ENCODE measurements around the gene STX1A.
"Not testable (repeated sequence)": the region's sequence is repeated elsewhere in the genome, so short reads cannot be mapped to it uniquely, and the experiment has no call there.

The STX1A gene

GRCh38 chr7:73676062-73676461 lies 43.4 kb downstream of the STX1A start:
- H3K36me3 Mint-ChIP-seq (ENCODE audit: low read depth): peaks cover 30% of the 10 kb centered on the region
- H3K27ac Mint-ChIP-seq; intact Hi-C loops (cut with micrococcal nuclease); H3K4me3 Mint-ChIP-seq; H3K9me3 Mint-ChIP-seq: not testable (repeated sequence)
- peaks cover 15% of the 10 kb centered on the region for H3K4me1 Mint-ChIP-seq (ENCODE audit: low read depth)
- peaks cover 33% of the 10 kb centered on the region for H3K27me3 Mint-ChIP-seq

GRCh38 chr7:73674468-73675124 lies 44.9 kb downstream of the STX1A start:
- intact Hi-C loops (cut with micrococcal nuclease): no loop called here
- Mint-ChIP-seq H3K4me3 (no peak overlapping the region), H3K4me1 (ENCODE audit: low read depth) (peaks cover 7% of the 10 kb centered on the region), H3K27me3 (peaks cover 47% of the 10 kb centered on the region), H3K27ac (no peak overlapping the region), H3K36me3 (ENCODE audit: low read depth) (peaks cover 22% of the 10 kb centered on the region), H3K9me3 (no peaks in the 10 kb centered on the region)

GRCh38 chr7:73671857-73672445 lies 47.5 kb downstream of the STX1A start:
- Mint-ChIP-seq H3K27ac (no peak overlapping the region), H3K9me3 (no peaks in the 10 kb centered on the region), H3K27me3 (peaks cover 62% of the 10 kb centered on the region), H3K4me1 (ENCODE audit: low read depth) (peaks cover 17% of the 10 kb centered on the region), H3K36me3 (ENCODE audit: low read depth) (no peaks in the 10 kb centered on the region), H3K4me3 (no peak overlapping the region)
- intact Hi-C loops (cut with micrococcal nuclease): no loop called here

- H3K36me3 Mint-ChIP-seq (ENCODE audit: low read depth): no peaks in the 10 kb centered on the region
- peaks cover 17% of the 10 kb centered on the region for H3K4me1 Mint-ChIP-seq (ENCODE audit: low read depth)
- H3K27me3 Mint-ChIP-seq: peaks cover 66% of the 10 kb centered on the region
- no peak overlapping the region for H3K27ac Mint-ChIP-seq
- no peaks in the 10 kb centered on the region for H3K9me3 Mint-ChIP-seq
- intact Hi-C loops (cut with micrococcal nuclease): no loop called here
- H3K4me3 Mint-ChIP-seq: no peak overlapping the region
These were observed 48.2 kb downstream of the STX1A start for GRCh38 chr7:73671322-73671661.

GRCh38 chr7:73669858-73670385 lies 49.5 kb downstream of the STX1A start:
- H3K27me3 Mint-ChIP-seq: peaks cover 76% of the 10 kb centered on the region
- H3K4me1 Mint-ChIP-seq (ENCODE audit: low read depth): peaks cover 22% of the 10 kb centered on the region
- no peaks in the 10 kb centered on the region for H3K36me3 Mint-ChIP-seq (ENCODE audit: low read depth)
- no peak overlapping the region for H3K4me3 Mint-ChIP-seq
- H3K9me3 Mint-ChIP-seq: no peaks in the 10 kb centered on the region
- H3K27ac Mint-ChIP-seq: no peak overlapping the region
- intact Hi-C loops (cut with micrococcal nuclease): loop anchor here (5.0 kb wide), 2 partner anchors 47 to 63 kb away; partner anchors contain the start of gene STX1A

GRCh38 chr7:73669288-73669701 lies 50.2 kb downstream of the STX1A start:
- H3K4me3 Mint-ChIP-seq: no peak overlapping the region
- no peak overlapping the region for H3K27ac Mint-ChIP-seq
- no peaks in the 10 kb centered on the region for H3K36me3 Mint-ChIP-seq (ENCODE audit: low read depth)
- H3K27me3 Mint-ChIP-seq: peaks cover 79% of the 10 kb centered on the region
- intact Hi-C loops (cut with micrococcal nuclease): loop anchor here (5.0 kb wide), 2 partner anchors 48 to 62 kb away; partner anchors contain the start of gene STX1A
- H3K9me3 Mint-ChIP-seq: no peaks in the 10 kb centered on the region
- peaks cover 22% of the 10 kb centered on the region for H3K4me1 Mint-ChIP-seq (ENCODE audit: low read depth)

- intact Hi-C loops (cut with micrococcal nuclease): loop anchor here (5.0 kb wide), 2 partner anchors 48 to 62 kb away; partner anchors contain the start of gene STX1A
- no peaks in the 10 kb centered on the region for H3K36me3 Mint-ChIP-seq (ENCODE audit: low read depth)
- H3K27ac Mint-ChIP-seq: no peak overlapping the region
These were observed 50.6 kb downstream of the STX1A start for GRCh38 chr7:73668886-73669230.

GRCh38 chr7:73668103-73668885 lies 51.2 kb downstream of the STX1A start:
- Mint-ChIP-seq H3K9me3 (peaks cover 4% of the 10 kb centered on the region), H3K27me3 (peaks cover 82% of the 10 kb centered on the region), H3K4me3 (no peak overlapping the region), H3K27ac (no peak overlapping the region), H3K36me3 (ENCODE audit: low read depth) (no peaks in the 10 kb centered on the region), H3K4me1 (ENCODE audit: low read depth) (peaks cover 22% of the 10 kb centered on the region)
- intact Hi-C loops (cut with micrococcal nuclease): loop anchor here (5.0 kb wide), 2 partner anchors 49 to 61 kb away; partner anchors contain the start of gene STX1A

More at GRCh38 chr7:73668886-73669230, 50.6 kb downstream of the STX1A start:
- Mint-ChIP-seq H3K4me1 (ENCODE audit: low read depth) (peaks cover 22% of the 10 kb centered on the region), H3K4me3 (no peak overlapping the region), H3K9me3 (no peaks in the 10 kb centered on the region), H3K27me3 (peaks cover 82% of the 10 kb centered on the region)

- H3K4me1 Mint-ChIP-seq (ENCODE audit: low read depth): peaks cover 22% of the 10 kb centered on the region
- H3K9me3 Mint-ChIP-seq: peaks cover 11% of the 10 kb centered on the region
- H3K27ac Mint-ChIP-seq: no peak within 1 kb of the TSS
- intact Hi-C loops (cut with micrococcal nuclease): loop anchor here (1.0 to 5.0 kb wide), 3 partner anchors 16 to 60 kb away; partner anchors contain the start of genes BUD23, DNAJC30 and STX1A
- H3K4me3 Mint-ChIP-seq: peak within 1 kb of the TSS; percentile 63
- H3K36me3 Mint-ChIP-seq (ENCODE audit: low read depth): no peaks in the 10 kb centered on the region
- peaks cover 83% of the 10 kb centered on the region for H3K27me3 Mint-ChIP-seq
These were observed 51.9 kb downstream of the STX1A start, which contains the start of gene VPS37D for GRCh38 chr7:73667344-73668102. Gene VPS37D, plus strand, starts transcription at chr7:73667831. Its CDS starts 128 bp downstream, at chr7:73667959.

- Mint-ChIP-seq H3K36me3 (ENCODE audit: low read depth) (no peaks in the 10 kb centered on the region), H3K9me3 (peaks cover 11% of the 10 kb centered on the region), H3K27me3 (peaks cover 78% of the 10 kb centered on the region), H3K4me1 (ENCODE audit: low read depth) (peaks cover 9% of the 10 kb centered on the region), H3K27ac (no peak overlapping the region), H3K4me3 (no peak overlapping the region)
- intact Hi-C loops (cut with micrococcal nuclease): no loop called here
These were observed 56.4 kb downstream of the STX1A start for GRCh38 chr7:73663033-73663432.

GRCh38 chr7:73660594-73660993 lies 58.9 kb downstream of the STX1A start:
- intact Hi-C loops (cut with micrococcal nuclease); H3K36me3 Mint-ChIP-seq (ENCODE audit: low read depth); H3K4me3 Mint-ChIP-seq; H3K4me1 Mint-ChIP-seq (ENCODE audit: low read depth); H3K27ac Mint-ChIP-seq: not testable (repeated sequence)
- H3K27me3 Mint-ChIP-seq: peaks cover 73% of the 10 kb centered on the region
- H3K9me3 Mint-ChIP-seq: peaks cover 11% of the 10 kb centered on the region

GRCh38 chr7:73659983-73660382 lies 59.5 kb downstream of the STX1A start:
- Mint-ChIP-seq H3K4me3 (no peak overlapping the region), H3K9me3 (peaks cover 11% of the 10 kb centered on the region)
- intact Hi-C loops (cut with micrococcal nuclease): no loop called here

GRCh38 chr7:73655309-73655708 lies 64.2 kb downstream of the STX1A start:
- H3K4me1 Mint-ChIP-seq (ENCODE audit: low read depth); H3K27ac Mint-ChIP-seq; H3K36me3 Mint-ChIP-seq (ENCODE audit: low read depth); H3K4me3 Mint-ChIP-seq; intact Hi-C loops (cut with micrococcal nuclease); H3K9me3 Mint-ChIP-seq: not testable (repeated sequence)
- peaks cover 58% of the 10 kb centered on the region for H3K27me3 Mint-ChIP-seq

More at GRCh38 chr7:73659983-73660382, 59.5 kb downstream of the STX1A start:
- Mint-ChIP-seq H3K27ac (no peak overlapping the region), H3K4me1 (ENCODE audit: low read depth) (peaks cover under 1% of the 10 kb centered on the region), H3K36me3 (ENCODE audit: low read depth) (no peaks in the 10 kb centered on the region), H3K27me3 (peaks cover 74% of the 10 kb centered on the region)

All from dendritic cell treated with granulocyte-macrophage colony-stimulating factor and Interleukin-4, amounts not matched to agents 40 ng/mL and 50 ng/mL, for 4 days (primary cell).